GM12872 (cell line): ENCODE measurements around the gene RPH3AL.

Source experiments
- CTCF ChIP-seq: IDR thresholded peaks from 3 replicates; pipeline ENCODE4 v1.5.1; 2011; ENCODE audit warnings: low read depth, mild to moderate bottlenecking, low read length, moderate library complexity; ENCODE audit not compliant: insufficient read depth

Gene RPH3AL

GRCh38 chr17:192666-193425 is 159.8 kb downstream of the RPH3AL start:
- no peak for TF ChIP-seq CTCF

GRCh38 chr17:189444-189843 is 163.2 kb downstream of the RPH3AL start:
- TF ChIP-seq CTCF: no peak

- TF ChIP-seq CTCF: no peak
Measured at GRCh38 chr17:187130-187529, 165.5 kb downstream of the RPH3AL start.

GRCh38 chr17:185445-186138 is 167.0 kb downstream of the RPH3AL start:
- no peak for TF ChIP-seq CTCF

- TF ChIP-seq CTCF: no peak
Measured at GRCh38 chr17:183021-183420, 169.6 kb downstream of the RPH3AL start.

GRCh38 chr17:182050-182751 is 170.4 kb downstream of the RPH3AL start:
- TF ChIP-seq CTCF: no peak
